AG09319 (cell line): Measurements from ENCODE around the gene TFCP2L1.

Experiments used
- DNase-seq: peaks from one replicate; pipeline ENCODE4 v3.0.0-alpha.2; 2010; ENCODE audit warnings: low read depth; ENCODE audit errors: extremely low read depth
- CTCF ChIP-seq: IDR thresholded peaks from 2 replicates; pipeline ENCODE4 v1.5.1; 2011; ENCODE audit warnings: low read depth, mild to moderate bottlenecking, inconsistent platforms, low read length, moderate library complexity

The TFCP2L1 gene

GRCh38 chr2:121189661-121190381 lies 95.2 kb downstream of the TFCP2L1 start:
- no peak for TF ChIP-seq CTCF
- DNase-seq = no peak

GRCh38 chr2:121189011-121189410 lies 96.0 kb downstream of the TFCP2L1 start:
- no peak for TF ChIP-seq CTCF
- DNase-seq = no peak

GRCh38 chr2:121187982-121188411 lies 97.0 kb downstream of the TFCP2L1 start:
- TF ChIP-seq CTCF = no peak
- no peak for DNase-seq

GRCh38 chr2:121187351-121187981 lies 97.5 kb downstream of the TFCP2L1 start:
- TF ChIP-seq CTCF = no peak
- DNase-seq = no peak

- no peak for TF ChIP-seq CTCF
Observed at GRCh38 chr2:121186261-121186660, 98.7 kb downstream of the TFCP2L1 start.

GRCh38 chr2:121185571-121186074 lies 99.4 kb downstream of the TFCP2L1 start:
- no peak for TF ChIP-seq CTCF
- DNase-seq = no peak

More at GRCh38 chr2:121186261-121186660, 98.7 kb downstream of the TFCP2L1 start:
- DNase-seq = no peak

GRCh38 chr2:121185111-121185510 lies 99.9 kb downstream of the TFCP2L1 start:
- TF ChIP-seq CTCF = no peak

More at GRCh38 chr2:121185111-121185510, 99.9 kb downstream of the TFCP2L1 start:
- DNase-seq = no peak
